ENCODE data around the gene PTH1R.

PTH1R gene

GRCh38 chr3:46927718-46928073 is 50.2 kb downstream of the PTH1R start:
- no peak for DNase-seq (ENCODE audit: low read depth in 2 of 3, low spot score in 2 of 3)

GRCh38 chr3:46928282-46928681 is 50.8 kb downstream of the PTH1R start:
- no peak for DNase-seq (ENCODE audit: low read depth in 2 of 3, low spot score in 2 of 3)

GRCh38 chr3:46929324-46929723 is 51.8 kb downstream of the PTH1R start:
- no peak for DNase-seq (ENCODE audit: low read depth in 2 of 3, low spot score in 2 of 3)

DNA sequence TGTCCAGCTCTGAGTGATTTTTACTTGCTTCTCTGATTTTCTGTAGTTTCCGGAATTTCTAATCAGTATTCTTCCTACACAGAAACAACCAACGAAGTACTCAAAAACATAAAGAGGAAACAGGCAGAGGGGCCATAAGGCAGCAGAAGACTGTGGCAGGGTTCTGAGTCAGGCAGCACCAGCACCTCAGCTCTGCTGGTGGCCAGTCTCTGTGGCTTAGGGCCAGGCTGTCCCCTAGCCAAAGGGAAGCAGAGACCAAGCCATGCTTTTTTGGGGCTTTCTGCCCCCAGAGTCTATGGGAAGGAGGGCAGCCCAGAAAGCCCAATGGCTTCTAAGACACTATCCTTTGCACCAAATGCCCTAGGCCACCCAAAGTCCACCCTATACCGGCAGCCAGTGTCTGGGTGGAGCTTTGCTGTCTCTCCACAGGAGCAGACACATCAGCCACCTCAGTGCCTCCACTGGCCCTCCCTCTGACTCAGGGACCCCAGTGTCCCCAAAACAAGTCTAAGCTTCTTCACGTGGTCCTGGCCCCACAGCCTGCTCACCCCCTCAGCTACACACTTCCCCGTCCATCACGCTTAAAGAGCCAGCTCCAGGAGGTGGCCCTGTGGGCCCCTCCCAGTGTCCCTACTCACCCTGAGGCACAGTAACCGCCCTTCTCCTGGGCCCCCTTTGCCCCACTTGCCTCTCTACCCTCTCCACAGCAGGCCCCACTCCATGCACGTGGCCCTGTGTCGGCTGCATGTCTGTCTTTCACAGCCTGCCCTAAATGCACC is 52.8 kb downstream of the PTH1R start:
- no peak for DNase-seq (ENCODE audit: low read depth in 2 of 3, low spot score in 2 of 3)

- DNase-seq (ENCODE audit: low read depth in 2 of 3, low spot score in 2 of 3): no peak
These were observed 53.5 kb downstream of the PTH1R start for GRCh38 chr3:46930945-46931403.

DNA sequence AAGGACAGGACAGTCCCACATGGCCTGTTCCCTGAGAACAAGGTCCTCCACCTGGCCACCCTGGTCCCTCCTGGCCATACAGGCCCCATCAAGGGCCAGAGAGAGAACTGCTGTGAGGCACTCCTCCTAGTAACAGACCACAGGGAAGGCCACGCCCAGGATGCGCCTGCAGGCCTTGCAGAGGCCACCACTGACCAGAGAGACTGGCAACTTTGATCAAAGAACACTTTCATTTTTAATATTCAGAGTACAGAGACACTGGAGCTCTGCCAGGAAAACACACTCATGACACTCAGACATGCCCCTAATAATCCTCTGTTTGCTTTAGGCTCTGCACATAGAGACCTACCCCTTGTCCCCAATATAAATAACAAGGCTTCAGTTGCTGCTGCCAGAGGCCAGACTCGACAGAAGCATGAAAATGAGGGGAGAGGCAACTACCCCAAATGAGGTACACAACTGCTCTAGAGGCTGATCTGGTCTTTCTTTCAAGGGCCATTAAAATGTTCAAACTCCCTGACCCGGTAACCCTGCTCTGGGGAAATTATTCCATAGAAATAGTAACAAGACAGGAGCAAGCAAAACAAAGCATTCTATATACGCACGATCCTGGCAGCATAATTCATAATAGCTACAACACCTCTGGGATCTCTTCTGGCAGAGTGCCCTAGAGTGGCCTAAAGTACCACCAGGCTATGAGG is 54.3 kb downstream of the PTH1R start:
- no peak for DNase-seq (ENCODE audit: low read depth in 2 of 3, low spot score in 2 of 3)

- DNase-seq (ENCODE audit: low read depth in 2 of 3, low spot score in 2 of 3): no peak
These were observed 55.1 kb downstream of the PTH1R start for GRCh38 chr3:46932455-46933225.

DNA sequence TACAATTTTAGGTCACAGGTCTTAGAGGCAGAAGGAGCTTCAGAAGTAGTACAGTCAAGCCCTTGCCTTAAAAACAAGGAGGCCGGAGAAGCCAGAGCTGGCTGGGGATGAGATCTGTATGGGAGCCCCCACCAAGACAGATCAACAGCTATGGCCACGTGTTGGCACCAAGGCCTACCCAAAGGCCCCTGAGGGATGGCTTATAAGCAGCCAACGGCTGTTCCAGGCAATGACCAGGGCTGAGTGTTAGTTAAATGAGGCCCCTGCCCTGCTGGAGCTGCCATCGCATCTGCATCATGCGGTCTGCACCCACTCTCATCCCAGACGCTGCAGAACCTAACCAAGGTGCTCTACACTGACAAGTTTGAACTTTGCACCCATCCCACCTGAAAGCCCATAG is 55.7 kb downstream of the PTH1R start:
- no peak for DNase-seq (ENCODE audit: low read depth in 2 of 3, low spot score in 2 of 3)

DNA sequence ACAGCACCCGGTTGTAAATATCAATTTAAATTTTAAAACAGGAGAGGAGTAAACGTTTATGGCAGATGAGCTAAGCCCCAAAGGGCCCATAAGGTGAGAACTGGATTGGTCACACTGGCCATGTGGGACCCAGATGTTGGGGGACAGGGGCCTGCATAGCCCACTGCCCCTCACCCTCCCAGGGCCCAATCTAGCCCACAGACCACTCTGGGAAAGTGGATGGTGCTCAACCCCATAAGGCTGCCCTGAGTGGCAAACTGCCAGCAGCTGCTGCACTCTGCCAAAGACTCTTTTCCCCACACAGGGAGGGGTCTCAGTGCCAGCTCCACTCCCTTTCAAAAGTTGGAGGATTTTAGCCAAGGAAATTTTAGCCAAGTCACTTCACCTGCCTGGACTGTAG is 56.6 kb downstream of the PTH1R start:
- DNase-seq (ENCODE audit: low read depth in 2 of 3, low spot score in 2 of 3): no peak

DNA sequence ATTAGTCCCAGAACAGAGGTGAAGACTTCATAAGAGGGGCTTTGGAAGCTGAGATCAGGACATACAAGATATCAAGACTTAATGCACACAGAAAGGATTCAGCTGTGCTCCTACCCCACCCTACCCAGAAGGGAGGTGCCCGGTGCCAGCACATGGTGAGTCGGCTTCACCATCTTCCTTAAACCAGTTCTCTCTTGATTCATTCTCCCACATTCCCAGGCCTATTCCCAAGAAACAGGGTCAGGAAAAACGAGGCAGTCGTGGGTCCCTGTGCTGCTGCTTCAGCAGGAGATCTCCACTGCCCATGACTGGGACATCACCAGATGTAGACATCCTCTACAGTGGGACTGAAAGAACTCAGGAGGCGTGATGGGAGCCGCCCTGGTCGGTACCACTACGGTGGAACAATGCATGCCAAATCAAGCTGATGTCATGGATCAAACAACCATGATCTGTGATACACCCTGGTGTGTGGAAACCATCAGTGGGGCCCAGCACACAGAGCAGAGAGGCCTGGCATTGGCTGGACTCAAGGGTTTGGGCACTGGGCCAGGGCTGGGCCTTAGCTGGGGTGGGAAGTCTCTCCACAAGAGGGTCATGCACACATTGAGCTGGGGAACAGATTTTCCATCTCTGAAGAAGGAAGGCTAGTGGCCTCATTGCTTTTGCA is 57.1 kb downstream of the PTH1R start:
- DNase-seq (ENCODE audit: low read depth in 2 of 3, low spot score in 2 of 3): no peak

GRCh38 chr3:46935168-46935858 is 57.8 kb downstream of the PTH1R start:
- DNase-seq (ENCODE audit: low read depth in 2 of 3, low spot score in 2 of 3): no peak

DNA sequence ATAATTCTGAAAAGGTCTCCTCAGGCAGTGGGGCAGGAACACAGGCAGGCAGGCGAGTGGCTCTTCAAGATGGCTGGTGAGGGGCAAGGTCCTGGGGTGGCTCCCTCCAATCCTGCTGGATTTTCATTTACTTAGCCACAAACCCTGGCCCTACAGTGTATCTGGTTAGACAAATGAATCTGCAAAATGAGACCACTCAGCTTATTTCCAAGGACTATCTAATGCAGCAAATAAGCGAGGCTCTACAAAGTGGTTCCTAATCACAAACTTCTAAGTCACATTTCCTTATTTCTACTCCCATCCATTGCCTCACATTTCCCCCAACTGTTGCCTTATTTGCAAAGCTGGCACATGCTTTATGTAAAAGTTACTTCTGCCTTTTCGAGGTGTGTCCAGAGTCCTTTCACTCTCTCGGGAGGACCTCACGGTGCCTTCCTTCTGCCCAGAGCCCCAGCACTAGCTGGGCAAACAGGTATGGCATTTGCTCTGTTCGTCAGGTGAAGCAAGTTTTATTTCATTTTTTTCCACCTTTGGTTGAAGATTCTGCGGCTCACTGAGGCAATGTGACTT is 58.6 kb downstream of the PTH1R start:
- DNase-seq (ENCODE audit: low read depth in 2 of 3, low spot score in 2 of 3): no peak

- DNase-seq (ENCODE audit: low read depth in 2 of 3, low spot score in 2 of 3): no peak
These were observed 59.3 kb downstream of the PTH1R start for GRCh38 chr3:46936733-46937250.

DNA sequence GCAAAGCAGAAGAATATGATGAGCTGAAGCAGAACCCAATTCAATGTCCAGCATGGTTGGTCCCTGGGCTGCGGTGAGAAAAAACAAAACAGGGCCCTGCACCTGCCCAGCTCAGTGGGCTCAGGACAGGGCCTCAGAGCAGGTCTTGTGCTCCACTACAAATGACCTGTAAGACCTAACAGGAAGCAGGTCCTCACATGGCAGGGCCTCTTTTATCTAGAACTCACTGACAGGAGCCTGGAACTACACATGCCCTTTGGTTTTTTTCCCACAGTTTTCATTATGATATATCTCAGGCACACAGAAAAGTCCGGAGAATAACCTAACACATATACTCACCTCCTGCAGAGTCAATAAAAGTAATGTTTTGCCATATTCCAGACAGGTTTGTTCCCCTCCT is 60.6 kb downstream of the PTH1R start:
- DNase-seq (ENCODE audit: low read depth in 2 of 3, low spot score in 2 of 3): no peak

GRCh38 chr3:46939578-46940445 is 62.3 kb downstream of the PTH1R start:
- no peak for DNase-seq (ENCODE audit: low read depth in 2 of 3, low spot score in 2 of 3)

GRCh38 chr3:46942076-46942475 is 64.6 kb downstream of the PTH1R start:
- DNase-seq (ENCODE audit: low read depth in 2 of 3, low spot score in 2 of 3): no peak

DNA sequence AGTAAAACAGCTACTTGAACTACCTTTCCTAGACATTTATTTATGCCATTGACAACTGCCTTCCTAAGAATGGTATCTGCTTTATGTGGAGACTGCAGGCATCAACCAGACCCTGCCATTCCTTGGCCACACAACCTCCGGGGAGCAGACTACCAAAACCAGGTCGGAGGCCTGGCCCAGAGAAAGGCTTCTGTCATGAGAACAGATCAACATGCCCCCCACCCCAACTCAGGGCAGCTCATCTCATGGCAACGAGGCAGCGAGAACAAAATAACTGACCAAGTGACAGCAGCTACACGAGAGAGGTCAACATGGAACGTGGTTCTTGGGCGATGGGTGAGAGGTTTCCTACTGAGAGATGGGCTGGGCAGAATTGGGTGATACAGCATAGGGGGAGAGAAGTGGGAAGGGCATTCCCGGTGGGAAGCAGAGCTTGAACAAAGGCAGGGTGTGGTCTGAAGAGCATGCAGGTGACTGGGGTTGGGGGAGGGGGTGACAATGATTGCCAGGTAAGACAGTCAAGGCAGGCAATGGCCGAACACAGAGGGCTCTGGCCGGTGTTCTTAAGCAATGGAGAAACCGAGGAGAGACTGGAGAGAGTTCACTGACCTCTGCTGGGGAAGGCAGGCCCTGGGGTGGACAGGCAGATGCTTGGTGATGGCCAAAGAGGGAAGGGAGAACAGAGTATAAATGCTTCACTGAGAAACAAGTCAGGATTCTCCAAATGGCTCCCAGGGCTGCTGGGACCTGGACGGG is 65.1 kb downstream of the PTH1R start:
- no peak for DNase-seq (ENCODE audit: low read depth in 2 of 3, low spot score in 2 of 3)

Measured in activated CD8-positive, alpha-beta memory T cell treated with anti-CD3 and anti-CD28 coated beads for 48 hours (primary cell).